Activated CD4-positive, alpha-beta T cell treated with anti-CD3 and anti-CD28 coated beads, Interleukin-2, amount 50 U/mL, for 4 hours (primary cell): ENCODE data around the gene FGR.

ENCODE experiments used
- DNase-seq, 2 experiments: peaks; one replicate each; pipeline ENCODE4 v3.0.0-alpha.2; 2020

FGR gene

DNA sequence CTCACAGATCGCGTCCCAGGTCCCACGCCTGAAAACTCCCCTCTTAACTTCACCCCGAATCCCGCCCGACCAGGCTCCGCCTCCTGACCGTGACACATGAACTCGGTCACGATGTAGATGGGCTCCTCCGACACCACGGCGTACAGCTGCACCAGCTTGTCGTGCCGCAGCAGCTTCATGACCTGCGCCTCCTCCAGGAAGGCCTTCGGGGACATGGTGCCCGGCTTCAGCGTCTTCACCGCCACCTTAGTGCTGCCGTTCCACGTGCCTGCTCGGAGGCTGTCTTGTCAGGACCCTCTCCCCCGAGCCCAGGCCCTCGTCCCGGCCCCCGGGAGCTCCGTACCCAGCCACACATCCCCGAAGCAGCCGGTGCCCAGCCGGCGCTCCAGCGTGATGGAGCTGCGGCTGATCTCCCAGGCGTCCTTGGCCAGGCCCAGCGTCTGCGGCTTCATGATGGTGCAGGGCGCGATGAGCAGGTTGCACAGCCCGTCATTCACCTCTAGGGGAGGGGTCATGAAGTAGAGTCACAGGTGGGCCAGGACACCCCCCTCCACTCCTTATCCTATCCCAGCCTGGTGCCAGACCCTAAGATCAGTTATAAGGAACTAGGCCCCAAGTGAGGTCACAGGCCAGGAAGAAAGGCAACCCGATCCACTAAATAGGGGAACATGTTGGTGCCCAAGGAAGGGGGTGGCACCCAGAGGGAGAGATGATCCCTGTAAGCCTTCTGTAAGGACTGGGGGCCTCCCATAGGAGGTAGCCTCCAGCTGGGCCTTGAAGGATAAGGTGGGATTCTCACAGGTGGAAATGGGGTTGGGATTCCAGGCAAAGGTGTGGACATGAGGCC lies 19.4 kb downstream of the FGR start:
- DNase-seq, result no peak

DNA sequence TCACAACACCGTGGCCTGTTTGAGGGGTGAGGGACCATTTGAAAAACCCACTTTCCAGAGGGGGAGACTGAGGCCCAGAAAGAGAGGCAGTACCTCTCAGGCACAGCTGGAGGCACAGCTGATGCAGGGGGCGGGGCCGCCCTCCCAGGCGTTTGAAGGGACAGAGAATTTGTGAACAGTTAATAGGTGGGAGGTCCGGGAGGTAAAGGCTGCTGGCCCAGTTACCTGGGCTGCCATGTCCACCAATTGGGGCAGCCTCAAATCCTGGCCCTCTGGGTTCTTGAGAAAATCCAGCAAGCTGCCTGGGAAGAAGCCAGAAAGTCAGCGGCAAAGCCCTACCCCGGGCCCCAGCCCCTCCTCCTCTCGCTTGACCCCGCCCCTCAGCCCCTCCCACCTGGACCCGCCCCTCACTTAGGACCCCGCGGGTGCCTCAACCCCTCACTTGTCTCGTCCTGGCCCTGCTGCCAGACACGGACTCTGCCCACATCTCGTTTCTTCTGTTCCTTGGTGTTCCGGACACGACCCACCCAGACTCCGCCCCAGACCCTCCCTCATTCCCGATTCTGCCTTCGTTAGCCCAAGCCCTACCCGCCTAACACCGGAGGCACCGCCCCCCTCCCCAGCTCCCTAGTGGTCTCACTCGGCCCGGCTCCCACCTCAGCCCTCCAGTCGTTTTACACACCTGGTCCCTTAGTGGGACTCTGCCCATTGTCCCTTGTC lies 20.2 kb downstream of the FGR start:
- DNase-seq, result no peak

DNA sequence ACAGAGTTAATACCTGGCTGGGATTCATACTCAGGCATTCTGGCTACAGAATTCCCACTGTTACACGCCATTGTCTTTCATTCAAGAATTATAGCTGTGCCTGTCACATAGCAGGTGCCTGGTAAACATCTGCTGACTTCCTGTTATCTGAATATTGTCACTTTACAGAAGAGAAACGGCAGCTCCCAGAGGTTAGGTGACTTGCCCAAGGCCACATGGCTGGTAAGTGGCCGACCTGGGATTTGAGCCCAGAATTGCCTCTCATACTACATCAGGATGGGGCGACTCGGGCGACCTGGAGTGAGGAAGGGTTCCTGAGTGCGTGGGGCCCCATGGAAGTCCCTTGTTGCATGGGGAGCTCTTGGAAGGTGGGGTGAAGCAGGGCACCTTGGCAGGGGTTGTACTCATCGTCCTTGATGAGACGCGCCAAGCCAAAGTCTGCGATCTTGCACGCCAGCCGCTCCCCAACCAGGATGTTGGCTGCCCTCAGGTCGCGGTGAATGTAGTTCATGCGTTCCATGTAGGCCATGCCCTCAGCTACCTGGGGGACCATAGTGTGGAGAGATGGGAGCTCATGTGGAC lies 20.9 kb downstream of the FGR start:
- DNase-seq, result no peak

DNA sequence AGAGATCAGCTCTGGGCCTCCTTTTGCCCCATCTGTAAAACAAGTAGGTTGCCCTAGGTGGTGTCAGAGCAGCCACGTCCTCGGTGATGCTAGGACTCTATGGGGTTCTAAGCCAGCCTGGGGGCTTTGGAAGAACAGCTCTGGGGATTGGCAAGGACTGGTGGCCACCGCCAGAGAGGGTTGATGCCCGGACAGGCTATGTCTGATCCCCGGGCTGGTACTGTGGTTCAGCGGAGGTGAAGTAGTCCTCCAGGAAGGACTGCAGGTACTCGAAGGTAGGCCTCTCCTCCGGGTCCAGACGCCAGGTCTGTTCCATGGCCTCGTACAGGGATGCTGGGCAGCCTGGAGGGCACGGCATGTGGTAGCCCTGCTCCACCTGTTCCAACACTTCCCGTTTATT lies 22.3 kb downstream of the FGR start:
- DNase-seq, result no peak

DNA sequence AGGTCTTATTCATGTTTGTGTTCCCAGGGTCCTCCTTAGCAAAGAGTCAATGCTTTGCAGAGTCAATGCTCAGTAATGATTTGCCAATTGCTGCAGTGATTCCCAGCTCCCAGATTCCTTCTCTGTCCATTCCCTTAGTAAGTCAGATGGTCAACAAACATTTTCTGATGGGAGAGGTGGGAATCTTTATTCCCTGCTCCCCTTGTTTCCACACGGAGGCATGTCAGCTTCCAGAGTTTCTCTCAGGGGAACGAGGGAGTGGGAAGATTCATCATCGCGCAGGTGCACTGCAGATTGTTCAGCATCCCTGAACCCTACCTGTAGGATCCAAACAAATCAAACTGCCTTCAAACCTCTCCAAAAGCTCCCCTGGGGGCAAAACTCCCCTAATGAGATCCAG lies 23.5 kb downstream of the FGR start:
- DNase-seq, result no peak

DNA sequence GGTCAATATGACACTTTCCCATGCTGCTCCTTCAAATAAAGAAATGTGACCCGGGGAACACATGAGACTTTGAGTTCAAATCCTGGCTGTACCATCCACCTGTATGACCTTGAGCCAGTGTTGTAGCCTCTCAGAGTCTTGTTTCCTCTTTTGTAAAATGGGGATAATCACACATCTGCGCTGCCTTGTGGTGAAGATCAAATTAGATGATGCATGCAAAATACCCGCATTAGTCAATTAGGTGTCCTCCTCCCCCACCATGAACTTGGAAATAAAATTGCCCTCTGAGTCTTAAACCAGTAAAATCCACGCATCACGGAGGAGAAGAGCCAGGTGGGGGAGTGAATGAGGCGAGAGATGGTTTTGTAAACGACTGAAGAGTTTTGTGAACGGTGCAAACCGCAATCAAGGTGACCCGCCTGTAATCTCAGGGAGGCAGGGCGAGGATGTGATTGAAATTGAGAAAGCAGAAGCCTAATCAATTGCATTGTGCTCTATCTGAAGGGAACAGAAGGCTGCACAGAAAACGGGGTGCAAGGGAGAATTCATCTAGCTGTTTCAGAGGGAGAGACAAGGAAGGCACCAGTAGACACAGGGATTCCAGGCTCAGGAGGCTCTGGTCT lies 25.3 kb downstream of the FGR start:
- DNase-seq, result no peak

DNA sequence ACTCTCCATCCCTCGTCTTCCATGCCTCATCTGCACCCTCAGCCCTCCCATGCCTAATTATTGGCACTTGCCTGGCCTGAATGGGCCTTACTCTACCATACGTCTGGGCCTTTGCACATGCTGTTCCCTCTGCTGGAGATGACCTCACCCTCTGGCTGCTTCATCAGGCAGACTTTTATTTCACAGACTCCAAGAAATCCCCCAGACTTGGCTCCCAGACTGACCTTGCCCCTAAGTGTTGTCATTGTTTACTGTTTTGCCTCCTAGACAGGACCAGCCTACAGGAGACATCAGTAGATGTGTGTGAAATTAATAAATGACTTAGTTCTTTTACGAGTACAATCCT lies 25.8 kb downstream of the FGR start:
- no peak for DNase-seq

DNA sequence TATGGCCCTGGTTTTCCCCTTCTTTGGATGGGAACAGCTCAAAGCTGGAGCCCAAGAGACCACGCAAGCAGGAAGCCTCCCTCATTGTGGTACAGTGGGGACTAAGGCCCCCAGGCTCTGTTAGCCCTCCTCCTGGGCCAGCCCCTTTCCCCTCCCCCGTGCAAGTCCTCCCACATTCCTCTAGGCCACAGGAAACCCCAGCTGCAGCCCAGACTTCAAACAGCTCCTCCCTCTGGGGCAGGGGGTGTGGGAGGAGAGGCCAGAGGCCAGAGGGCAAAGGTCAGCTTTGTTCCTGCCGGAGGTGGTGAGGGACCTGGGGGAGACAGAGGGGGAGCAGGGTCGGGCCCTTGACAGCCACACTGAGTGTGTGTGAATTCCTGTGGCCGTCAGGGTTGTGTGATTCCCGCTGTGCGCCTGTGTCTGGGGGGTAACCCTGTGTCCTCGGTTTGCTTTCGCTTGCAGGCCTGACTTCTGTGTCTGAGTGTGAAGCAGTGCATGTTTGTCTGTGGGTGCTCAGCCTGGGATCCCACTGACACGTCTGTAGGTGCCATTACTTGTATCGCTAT lies 27.7 kb downstream of the FGR start:
- DNase-seq, result no peak

DNA sequence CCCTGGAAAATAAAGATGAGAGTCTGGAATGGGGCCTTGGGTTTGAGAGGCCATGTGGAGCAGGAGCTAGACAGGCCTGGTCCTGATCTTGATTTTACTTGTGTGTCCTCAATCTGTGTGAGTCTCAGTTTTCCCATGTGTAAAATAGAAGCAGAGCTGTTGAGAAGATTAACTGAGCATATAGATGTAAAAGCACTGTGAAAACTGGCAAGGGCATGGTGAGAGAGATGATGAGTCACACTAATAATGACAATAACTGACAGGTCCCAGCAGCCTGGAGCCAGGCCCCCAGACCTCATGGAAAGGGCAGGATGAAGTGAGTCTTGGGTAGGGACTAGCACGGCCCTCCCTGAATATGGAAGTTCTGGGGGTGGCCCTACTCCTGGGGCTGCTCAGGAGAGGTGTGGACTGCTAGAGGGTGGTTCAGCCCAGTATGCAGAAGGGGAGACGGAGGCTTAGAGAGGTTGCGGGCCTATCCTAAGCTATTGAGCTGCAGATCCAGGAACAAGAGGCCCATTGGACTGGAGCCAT lies 28.2 kb downstream of the FGR start:
- DNase-seq, result no peak

DNA sequence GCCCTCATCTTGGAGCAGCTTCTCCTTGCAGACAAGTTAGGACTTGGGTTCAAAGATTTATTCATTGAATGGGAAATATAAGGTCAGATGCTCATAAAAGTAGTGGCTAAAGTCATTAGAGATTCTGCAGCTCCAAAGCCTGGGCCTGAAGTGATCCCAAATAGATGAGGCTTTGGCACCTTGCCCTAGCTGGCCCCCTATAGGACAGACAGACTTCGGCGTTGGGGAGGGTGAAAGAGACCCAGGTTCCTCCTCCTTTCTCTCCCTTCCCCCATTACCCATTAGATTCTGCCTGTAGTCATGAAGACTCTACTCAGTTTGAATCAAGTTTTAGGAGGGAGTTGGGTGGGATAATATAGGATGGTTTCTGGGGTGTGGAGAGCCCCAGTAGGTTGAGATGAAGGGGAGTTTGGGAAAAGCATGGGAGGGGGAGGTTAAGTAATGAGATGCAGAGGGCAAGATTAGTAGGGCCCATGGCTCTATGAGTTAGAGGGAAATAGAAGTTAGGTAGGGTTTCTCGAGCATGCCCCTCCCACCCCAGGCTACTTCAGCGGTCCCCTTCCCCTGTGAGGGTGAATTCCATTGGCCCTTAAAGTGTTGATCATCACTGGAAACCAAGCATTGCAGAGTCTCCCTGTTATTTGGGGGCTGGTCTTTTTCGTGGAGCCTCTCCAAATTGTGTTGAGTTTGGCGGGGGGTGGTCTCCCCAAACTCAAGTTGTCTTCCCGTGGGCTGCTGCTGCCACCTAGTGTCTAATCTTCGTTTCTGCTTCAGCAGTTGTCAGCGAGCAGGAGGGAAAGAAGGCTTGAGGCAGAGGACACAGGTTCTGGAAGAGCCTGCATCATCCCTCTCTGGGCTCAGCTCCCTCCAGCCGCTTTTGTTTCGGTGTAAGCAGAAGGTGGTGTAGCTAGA lies 28.9 kb downstream of the FGR start:
- peak; percentile 59 to 60 for DNase-seq

DNA sequence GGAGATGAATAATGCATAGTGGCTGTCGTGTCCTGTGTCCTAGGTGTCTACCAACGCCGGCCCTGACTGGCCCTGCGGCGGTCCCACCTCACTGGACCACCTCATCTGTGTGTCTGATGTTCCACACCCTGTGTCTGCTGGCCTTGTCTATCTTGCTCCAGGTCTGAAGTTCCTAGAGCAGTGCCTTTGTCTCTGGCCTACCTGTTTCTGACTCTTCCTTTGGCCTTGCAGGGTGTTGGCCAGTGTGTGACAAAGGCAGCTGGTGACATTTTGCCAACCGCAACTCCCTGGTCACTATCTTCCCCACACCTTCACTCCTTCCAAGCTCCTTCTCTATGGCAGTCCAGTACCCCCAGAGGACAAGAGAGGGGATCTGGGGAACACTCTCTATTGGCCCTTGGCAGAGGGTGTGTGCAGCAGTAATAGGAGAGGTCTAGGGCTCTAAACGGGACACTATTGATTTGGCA lies 29.7 kb downstream of the FGR start:
- DNase-seq, result no peak

DNA sequence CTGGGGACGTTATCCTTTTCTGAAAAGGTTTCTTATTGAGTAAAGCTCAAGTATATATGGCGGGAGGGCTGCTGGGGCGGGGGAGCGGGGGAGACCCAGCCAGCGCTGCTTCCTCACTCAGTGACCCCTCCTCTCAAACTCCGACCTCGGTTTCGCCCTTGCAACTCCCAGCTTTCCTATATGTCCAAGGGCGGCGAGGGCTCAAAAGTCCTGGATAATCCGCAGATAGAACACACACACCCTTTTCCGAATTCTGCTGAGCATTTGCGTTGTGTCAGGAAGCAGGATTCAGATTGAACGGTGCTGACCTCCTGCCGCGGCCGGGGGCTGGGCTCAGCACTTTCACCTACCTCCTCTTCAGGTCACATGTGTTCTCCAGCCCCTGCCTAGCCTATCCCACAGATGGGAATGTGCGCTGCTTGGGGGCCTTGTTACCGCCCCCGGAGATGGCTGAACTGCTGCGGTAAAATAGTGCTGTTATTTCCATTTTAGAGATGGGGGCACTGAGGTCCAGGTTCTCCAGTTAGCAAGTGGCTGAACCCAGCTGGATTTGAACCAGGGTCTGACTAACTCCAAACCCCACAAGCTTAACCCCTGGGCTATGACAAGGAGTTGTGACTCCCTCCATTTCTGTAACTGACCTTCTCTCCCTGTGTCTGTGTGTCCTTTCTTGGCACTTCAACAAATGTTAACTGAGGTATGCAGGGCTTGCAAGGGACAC lies 30.2 kb downstream of the FGR start:
- DNase-seq, result no peak

DNA sequence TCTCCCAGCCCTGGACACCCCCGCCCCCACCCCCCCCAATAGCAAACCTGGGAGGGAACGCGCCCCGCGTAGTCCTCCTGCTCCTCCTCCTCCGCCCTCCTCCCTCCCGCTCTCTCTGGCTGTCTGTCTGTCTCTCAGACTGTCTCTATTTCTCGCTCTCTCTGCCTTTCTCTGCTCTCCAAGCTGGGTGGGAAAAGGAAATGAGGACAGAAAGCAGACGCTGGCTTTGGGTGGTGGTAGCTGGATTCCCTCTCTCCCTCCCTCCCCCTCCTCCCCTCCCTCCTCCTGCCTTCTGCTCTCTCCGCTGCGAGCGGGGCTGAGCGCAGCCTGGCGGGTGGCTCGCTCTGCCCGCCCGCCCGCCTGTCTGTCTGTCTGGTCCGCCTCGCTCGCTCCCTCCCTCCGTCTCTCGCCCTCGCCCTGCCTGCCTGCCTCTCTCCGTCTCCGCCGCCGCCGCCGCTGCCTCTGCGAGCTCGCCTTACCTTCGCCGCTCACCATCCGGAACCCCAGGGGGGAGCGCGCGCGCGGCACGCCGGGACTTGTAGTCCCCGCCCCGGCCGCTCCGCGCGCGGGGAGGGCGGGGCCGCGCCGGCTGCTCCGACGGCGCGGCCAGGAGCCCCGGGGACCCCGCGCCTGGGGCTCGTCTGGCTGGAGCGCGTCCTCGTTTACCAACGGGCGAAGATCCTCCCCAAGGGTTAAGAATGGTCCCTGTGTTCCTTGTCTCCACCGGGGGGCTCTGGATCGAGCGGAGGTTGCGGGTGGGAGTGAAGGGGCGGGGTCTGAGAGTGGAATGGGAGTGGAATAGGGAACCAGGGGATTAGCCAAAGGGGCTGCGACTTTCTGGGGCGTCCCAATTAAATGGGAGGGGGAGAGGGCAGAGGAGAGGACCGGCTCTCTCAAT lies 31.1 kb downstream of the FGR start, which contains the start of gene AHDC1:
AHDC1 (minus strand) TSS at position 464 of the 898 bp plus-strand sequence. CDS start 52,029 bp downstream, outside the sequence.
- DNase-seq, result peak; percentile 87 to 89

DNA sequence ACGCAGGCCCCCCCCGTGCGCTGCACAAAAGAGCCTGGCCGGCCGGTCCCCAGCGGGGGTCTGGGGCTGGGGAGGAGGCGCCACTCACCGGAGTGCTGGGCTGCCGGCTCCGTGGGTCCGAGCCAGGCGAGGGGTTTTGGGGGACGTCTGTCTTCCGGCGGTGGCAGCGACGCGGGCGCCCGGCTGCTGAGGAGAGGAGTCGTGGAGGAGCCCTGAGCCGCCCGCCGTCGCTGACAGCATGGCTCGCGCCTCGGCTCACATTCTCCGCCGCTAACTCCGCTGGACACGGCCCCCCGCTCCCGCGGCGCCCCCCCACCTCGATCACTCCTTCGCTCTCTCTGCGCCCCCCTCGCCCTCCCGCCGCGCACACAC lies 31.7 kb downstream of the FGR start:
- peak in 1 of 2 experiments; percentile 18 for DNase-seq

DNA sequence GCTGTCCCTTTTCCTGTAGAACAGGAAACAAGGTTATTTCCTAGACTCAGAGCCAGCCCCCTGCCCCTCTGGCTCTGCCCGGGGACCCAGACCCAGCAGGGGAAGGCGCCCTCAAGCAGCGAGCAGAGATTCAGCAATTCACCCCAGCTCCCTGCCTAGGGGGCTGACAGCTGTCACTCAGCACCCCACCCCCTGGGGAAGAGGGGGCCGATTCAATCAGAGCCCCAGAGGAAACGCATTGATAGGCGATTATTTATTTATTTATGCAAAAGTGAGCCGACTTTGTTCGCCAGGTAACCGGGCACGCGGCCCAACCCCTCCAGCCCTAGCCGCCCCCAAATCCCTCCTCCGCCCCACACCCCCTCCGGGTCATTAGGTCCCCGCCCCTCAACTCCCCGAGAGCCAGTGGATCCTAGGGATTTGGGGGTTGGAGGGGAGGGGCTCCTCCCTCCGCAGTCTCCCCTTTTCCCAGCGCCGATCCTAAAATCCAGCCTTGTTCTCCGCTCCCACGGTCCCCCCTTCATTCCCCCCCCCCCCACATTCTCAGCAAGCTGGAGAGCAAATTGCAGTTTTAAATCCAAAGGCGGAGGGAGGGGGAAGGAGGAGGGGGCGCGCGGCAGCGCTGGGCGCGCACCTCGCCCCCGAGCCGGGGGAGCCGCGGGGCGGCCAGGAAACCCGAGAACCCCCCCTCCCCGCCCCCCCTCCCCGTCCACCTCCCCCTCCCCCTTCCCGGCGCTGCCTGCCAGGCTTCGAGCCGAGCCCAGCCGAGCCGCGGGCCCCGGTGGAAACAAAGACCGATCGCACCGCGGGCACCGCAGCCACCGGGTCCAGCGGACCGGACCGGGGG lies 32.3 kb downstream of the FGR start:
- no peak for DNase-seq

DNA sequence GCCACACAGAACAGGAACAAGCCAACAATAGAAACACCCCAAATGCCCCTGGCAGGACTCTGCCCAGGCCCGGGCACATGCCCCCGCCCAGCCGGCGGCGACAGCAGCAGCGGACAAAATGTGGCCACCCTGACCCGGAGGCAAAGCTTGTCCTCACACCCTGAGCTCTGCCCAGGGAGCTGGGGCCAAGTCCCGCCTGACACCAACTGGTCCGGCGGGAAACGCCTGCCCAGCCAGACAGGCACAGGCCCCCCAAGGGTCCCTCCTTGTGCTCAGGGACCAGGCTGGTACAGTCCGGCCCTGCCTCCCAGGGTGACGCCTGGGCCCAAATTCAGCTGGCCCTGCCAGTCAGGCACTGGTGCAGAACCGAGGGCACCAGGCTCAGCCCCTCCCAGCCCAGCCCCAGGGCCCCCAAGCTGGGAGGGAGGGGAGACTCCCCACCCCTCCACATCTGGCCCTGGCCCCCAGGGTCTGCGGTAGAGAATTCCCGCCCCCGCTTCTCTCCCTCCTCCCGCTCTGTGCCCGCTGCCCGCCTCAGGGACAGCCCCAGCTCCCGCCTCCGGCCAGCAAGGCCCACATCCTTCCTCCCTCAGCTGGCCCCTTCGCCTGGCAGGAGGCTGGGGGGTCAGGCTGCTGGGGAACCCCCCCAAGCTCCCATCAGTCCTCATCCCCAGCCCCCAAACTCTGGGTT lies 33.1 kb downstream of the FGR start:
- no peak for DNase-seq

DNA sequence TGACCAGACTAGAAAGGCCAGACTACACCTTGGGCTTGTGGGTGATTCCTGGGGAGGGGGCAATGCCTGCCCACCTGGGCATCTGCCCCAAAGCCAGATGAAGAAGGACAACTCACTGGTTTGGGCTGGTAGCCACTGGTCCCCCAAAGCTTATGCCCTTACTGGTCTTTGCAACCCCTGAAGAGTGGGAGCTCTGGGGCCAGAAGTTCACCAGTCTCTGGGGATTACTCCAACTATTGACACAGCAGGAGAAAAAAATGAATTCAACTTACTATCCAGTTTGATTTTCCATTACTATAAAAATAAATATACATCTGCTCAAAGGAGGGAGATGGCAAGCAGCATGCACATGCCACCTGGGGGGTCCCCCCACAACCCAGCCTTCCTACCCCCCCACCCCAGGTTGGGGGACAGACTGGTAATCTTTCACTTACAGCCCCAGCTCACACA lies 33.6 kb downstream of the FGR start:
- DNase-seq, result no peak

DNA sequence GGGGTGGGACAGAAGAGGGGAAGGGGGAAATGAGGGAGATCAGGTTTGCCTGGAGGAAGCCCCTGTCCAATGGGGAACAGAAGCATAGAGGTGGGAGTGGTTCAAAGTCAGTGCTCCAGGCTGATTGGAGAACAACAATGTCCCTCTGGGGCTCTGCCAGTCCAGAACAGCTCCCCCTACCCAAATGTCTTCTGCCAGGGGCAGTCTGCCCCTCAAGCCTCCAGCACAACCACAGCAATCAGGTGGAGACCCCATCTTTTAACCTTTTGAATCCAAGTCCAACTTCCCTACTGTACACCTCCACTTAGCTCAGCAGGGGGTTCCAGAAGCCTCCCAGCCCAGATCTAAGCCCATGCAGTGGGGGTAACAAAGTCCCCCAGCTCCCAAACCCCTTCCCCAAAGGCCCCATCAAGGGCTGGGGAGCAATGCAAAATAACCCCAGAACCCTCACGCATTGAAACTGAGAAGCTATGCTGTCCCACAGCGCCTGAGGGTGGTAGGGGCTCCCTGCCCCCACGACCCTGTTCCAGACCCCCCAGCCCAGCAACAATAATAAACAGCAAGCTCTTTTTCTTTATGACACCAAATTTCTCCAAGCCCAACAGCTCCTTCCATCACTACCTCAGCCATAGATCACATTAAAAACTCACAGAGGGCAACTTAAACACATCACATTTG lies 34.3 kb downstream of the FGR start:
- DNase-seq, result no peak
